Uterus (tissue), 2 donors: ENCODE data around the gene TMEM119.

Experiments
- POLR2A ChIP-seq, 2 donors: fragments of 450-650 bp; IDR thresholded peaks; one replicate each; pipeline ENCODE4 v1.6.1; 2016; ENCODE audit warnings: antibody characterized with exemption in 2 of 2, mild to moderate bottlenecking in 1 of 2, moderate library complexity in 1 of 2
- TF ChIP-seq, protein P1 (sequence below), 4 experiments: fragments of 200-600 bp in 2 of 4; fragments of 450-650 bp in 2 of 4; sonication (generic) in 2 of 4; IDR thresholded peaks; one replicate each; pipeline ENCODE4 v1.5.1; 2016 to 2019; ENCODE audit warnings: antibody characterized with exemption in 4 of 4, mild to moderate bottlenecking in 2 of 4, moderate library complexity in 1 of 4

DNA sequence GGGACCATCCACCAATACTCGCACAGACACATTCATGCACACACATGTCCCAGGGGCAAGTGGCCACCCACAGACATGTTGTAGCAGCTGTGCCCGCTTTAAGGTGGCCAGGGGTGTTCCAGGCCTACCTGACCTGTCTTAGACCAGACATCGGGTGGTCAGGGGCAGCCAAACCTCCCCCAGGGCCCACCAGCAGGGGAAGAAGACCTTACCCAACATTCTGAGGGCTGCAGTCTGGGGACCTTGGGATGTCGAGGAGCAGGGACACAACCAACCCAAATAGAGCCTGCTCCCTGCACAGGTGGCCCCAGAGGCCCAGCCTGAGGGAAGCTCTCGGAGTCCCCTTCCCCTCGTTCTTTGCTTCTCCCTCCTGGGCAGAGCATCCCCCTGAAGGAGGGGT is 1.7 kb upstream of the TMEM119 start:
- TF ChIP-seq, protein P1, sequence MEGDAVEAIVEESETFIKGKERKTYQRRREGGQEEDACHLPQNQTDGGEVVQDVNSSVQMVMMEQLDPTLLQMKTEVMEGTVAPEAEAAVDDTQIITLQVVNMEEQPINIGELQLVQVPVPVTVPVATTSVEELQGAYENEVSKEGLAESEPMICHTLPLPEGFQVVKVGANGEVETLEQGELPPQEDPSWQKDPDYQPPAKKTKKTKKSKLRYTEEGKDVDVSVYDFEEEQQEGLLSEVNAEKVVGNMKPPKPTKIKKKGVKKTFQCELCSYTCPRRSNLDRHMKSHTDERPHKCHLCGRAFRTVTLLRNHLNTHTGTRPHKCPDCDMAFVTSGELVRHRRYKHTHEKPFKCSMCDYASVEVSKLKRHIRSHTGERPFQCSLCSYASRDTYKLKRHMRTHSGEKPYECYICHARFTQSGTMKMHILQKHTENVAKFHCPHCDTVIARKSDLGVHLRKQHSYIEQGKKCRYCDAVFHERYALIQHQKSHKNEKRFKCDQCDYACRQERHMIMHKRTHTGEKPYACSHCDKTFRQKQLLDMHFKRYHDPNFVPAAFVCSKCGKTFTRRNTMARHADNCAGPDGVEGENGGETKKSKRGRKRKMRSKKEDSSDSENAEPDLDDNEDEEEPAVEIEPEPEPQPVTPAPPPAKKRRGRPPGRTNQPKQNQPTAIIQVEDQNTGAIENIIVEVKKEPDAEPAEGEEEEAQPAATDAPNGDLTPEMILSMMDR (IDR thresholded peaks at IDR 0.05), result no peak
- no peak for TF ChIP-seq POLR2A (IDR thresholded peaks at IDR 0.05)
